NCI-H1436 (cell line): ENCODE measurements around the gene FCF1.
A peak's percentile ranks its signal among the peaks of the same experiment; 100 is the strongest.
"Not testable (repeated sequence)": the region's sequence is repeated elsewhere in the genome, so short reads cannot be mapped to it uniquely, and the experiment has no call there.

Experiments
- DNase-seq: peaks from one replicate; lab custom pipeline; 2025; lab: John Stamatoyannopoulos, UW

The FCF1 gene

DNA sequence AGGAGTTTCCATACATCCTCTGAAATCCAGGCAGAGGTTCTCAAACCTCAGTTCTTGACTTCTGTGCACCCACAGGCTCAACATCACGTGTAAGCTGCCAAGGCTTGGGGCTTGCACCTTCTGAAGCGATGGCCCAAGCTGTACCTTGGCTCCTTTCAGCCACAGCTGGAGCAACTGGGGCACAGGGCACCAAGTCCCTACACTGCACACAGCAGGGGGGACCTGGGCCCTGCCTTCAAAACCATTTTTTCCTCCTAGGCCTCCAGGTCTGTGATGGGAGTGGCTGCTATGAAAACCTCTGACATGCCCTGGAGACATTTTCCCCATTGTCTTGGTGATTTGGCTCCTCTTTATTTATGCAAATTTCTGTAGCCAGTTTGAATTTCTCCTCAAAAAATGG is 10.7 kb upstream of the FCF1 start:
- no peak for DNase-seq

DNA sequence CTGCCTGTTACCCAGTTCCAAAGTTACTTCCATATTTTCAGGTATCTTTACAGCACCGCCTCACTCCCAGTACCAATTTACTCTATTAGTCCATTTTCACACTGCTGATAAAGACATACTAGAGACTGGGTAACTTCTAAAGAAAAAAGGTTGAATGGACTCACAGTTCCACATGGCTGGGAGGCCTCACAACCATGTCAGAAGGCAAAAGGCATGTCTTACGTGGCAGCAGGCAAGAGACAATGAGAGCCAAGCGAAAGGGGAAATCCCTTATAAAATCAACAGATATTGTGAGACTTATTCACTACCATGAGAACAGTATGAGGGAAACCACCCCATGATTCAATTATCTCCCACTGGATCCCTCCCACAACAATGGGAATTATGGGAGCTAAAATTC is 9.9 kb upstream of the FCF1 start:
- no peak for DNase-seq

- DNase-seq = no peak
Observed at GRCh38 chr14:74704656-74705055, 8.3 kb upstream of the FCF1 start.

DNA sequence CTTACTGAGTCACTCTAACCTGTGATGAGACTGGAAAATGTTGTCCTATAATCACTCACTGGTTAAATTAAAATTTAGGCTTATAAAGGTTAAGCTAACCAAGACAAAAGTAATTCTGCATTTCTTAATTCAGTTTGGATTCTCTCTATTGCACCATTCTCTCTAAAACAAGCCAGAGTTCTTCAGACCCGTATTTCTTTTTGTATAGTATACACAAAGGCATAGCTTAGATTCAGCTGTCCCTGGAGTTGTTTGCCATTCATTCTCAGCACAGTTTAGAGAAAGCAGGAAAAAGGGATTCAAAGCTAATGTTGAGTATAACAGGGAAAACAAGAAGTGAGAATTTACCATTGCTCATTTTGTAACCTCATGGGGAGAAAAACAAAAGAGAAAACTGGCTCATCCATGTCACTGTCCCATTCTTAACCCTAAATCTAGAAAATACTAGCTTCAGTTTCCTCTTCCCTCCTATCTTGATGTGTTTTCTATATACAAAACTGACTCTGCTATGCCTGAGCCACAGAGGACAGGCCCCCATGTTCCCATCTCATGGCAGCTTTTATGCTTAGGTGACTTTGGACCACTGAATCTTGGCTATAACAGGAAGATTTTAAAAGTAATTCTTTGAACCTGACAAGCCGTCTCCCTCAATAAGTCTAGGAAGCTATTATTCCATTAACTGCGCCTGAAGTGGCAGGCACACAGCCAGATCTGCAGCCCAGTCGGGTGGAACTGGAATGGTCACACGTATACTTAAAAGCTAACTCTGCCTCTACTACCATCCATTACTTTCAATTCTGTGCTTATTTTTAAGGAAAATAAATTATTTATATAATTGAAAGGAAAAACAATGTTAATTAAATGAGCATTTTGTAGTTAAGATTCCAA is 7.1 kb upstream of the FCF1 start:
- no peak for DNase-seq

GRCh38 chr14:74710480-74710879 is 2.5 kb upstream of the FCF1 start:
- no peak for DNase-seq

- no peak for DNase-seq
Observed at GRCh38 chr14:74711651-74712050, 1.3 kb upstream of the FCF1 start.

- no peak for DNase-seq
Observed at GRCh38 chr14:74713395-74713735, 421 bp downstream of the FCF1 start.

DNA sequence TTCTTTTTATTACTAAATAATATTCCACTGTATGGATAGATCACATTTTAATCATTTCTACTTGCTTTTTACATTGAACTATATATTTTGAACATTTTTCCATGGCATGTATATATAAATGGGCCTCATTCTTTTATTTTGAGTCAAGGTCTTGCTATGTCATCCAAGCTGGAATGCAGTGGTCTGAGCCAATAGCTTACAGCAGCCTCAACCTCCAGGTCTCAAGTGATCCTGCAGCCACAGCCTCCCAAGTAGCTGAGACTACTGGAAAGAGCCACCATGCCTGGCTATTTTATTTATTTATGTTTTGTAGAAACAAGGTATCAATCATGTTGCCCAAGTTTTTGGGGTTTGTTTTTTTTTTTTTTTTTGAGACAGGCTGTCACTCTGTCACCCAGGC is 7.6 kb downstream of the FCF1 start:
- no peak for DNase-seq

- no peak for DNase-seq
Observed at GRCh38 chr14:74723134-74723533, 10.2 kb downstream of the FCF1 start.

GRCh38 chr14:74732387-74732786 is 19.4 kb downstream of the FCF1 start:
- DNase-seq = no peak

DNA sequence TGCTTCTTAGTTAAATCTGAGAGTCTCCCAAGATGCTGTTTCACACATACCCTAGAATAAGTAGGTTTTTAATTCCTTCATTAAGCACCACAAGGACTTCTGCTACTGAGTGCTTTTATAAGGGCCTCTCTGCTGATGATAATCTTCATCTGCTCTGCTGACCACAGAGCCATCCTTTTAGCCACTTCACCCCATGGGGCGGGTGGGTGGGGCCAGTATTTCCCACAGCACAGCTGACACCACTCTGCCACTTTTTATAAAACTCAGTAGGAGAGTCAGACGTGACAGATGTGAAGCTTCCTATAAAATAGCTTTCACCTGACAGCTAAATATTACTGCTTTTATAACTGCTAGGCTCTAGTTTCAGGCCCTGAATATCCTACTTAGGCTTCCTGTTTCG is 20.3 kb downstream of the FCF1 start:
- no peak for DNase-seq

- DNase-seq = no peak
Observed at GRCh38 chr14:74735125-74735524, 22.2 kb downstream of the FCF1 start.

GRCh38 chr14:74737753-74738325 is 24.9 kb downstream of the FCF1 start:
- no peak for DNase-seq

- DNase-seq = no peak
Observed at GRCh38 chr14:74739293-74740030, 26.5 kb downstream of the FCF1 start.

GRCh38 chr14:74747237-74747636 is 34.3 kb downstream of the FCF1 start:
- no peak for DNase-seq

DNA sequence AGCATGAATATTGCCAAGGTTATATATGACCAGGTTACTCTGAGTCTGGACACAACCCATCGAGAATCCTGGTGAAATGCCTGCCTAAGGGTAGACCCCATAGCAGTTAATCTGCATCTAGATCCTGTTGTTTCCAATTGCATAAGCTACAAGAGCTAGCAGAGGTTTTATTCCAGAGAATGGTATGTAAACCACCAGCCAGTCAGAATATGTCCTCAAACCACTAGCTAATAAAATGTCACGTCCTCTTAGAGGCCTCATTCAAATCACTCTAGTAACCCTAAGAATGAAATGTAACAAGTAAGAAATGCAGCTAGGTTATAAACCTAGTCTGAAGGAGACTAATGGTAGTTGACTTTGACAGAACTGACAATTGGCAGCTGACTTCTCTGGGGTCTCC is 41.2 kb downstream of the FCF1 start:
- no peak for DNase-seq

DNA sequence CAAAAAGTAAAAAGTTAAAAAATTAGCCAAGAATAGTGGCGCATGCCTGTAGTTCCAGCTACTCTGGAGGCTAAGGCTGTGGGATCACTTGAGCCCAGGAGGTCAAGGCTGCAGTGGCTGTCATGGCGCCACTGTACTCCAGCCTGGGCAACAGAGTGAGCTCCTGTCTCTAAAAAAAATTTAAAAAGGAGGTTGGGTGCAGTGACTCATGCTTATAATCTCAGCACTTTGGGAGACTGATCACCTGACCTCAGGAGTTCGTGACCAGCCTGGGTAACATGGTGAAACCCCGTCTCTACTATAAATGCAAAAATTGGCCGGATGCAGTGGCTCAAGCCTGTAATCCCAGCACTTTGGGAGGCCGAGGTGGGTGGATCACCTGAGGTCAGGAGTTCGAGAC is 42.0 kb downstream of the FCF1 start:
- no peak for DNase-seq

DNA sequence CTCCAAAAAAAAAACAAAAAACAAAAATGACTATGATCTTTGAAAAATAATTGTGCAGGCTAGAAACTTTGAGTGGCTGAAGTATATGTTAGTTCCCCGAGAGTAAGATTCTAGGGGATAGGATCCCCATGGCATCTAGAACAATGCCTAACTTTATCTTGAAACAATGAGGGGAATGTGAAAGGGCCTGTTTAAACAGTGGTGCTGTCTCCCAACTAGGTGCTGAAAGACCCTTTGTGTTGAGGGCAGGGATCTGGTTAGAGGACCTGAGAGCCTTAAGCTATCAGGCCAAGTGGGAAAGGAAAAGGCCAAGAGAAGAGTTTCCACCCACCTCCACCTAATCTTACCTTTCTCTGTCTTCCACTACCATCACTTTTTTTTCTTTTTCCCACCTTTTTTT is 43.4 kb downstream of the FCF1 start:
- DNase-seq = no peak

DNA sequence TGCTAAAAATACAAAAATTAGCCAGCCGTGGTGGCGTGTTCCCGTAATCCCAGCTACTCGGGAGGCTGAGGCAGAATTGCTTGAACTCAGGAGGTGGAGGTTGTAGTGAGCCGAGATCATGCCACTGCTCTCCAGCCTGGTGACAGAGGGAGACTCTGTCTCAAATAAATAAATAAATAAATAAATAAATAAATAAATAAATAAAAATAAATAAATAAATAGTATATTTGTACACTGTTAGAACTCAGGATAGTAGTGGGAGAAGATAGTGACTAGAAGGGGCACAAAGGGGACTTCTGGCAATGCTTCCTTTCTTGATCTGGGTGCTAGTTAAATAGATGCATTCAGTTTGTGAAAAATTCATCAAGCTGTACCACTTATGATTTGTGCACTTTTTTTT is 45.6 kb downstream of the FCF1 start:
- DNase-seq = not testable (repeated sequence)

DNA sequence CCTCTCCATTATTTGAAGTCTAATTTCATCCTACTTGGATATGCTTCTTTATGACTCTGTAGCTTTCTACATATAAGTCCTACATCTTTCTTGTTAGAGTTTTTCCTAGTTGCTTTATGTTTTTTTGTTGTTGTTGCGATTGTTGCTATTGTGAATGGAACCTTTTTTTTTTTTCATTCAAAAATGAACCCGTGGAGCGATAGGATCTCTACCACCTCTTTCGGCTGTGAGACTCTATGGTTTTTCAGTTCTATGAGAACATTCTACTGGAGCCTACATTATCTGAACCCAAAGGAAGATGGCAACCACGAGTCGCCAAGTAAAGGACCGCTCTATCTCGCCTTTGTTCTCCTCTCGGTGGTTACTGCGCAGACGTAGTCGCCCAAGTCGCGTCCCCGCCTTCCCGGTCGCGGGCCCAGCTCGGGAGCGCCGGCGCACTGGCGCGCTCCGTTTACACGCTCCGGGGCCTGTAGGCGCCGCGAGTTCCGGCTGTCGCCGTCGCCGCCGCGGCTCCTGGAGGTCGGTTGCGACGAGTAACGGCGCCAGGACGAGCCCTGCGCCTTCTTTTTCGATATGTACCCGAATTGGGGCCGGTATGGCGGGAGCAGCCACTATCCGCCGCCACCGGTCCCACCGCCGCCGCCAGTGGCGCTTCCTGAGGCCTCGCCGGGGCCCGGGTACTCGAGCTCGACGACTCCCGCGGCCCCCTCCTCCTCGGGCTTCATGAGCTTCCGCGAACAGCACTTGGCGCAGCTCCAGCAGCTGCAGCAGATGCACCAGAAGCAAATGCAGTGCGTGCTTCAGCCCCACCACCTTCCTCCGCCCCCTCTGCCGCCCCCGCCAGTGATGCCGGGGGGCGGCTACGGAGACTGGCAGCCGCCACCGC is 50.2 kb downstream of the FCF1 start, which contains the start of gene YLPM1:
YLPM1 (plus strand) TSS at position 400 of the 886 bp plus-strand sequence; CDS start at position 574, 174 bp downstream.
- peak; percentile 95 for DNase-seq

DNA sequence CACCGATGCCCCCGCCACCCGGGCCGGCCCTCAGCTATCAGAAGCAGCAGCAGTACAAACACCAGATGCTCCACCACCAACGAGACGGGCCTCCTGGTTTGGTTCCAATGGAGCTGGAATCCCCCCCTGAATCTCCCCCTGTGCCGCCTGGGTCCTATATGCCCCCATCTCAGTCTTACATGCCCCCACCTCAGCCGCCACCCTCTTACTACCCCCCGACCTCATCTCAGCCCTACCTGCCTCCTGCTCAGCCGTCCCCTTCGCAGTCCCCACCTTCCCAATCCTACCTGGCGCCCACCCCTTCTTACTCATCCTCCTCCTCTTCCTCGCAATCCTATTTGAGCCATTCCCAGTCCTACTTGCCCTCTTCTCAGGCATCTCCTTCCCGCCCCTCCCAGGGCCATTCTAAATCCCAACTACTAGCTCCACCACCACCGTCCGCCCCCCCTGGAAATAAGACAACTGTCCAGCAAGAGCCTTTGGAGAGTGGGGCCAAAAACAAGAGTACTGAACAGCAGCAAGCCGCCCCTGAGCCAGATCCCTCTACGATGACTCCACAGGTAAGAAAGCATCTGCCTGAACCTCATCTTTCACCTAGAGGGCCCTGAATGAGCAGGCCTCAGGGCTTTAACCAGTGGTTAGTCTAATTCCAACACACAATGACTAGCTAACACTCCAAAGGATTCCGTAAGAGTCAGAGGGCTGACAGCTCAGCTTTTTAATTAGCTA is 51.0 kb downstream of the FCF1 start:
- no peak for DNase-seq
